Stimulated activated CD4-positive, alpha-beta T cell treated with anti-CD3 and anti-CD28 coated beads, Interleukin-12 subunit alpha, Interleukin-12 subunit beta, amount 100 ng/mL, for 4 hours (primary cell): Measurements from ENCODE around the gene USP38.
A peak's percentile ranks its signal among the peaks of the same experiment; 100 is the strongest.
"Not testable (repeated sequence)": the region's sequence is repeated elsewhere in the genome, so short reads cannot be mapped to it uniquely, and the experiment has no call there.

Source experiments
- DNase-seq: peaks from one replicate; pipeline ENCODE4 v3.0.0-alpha.2; 2020

USP38 gene, protein sequence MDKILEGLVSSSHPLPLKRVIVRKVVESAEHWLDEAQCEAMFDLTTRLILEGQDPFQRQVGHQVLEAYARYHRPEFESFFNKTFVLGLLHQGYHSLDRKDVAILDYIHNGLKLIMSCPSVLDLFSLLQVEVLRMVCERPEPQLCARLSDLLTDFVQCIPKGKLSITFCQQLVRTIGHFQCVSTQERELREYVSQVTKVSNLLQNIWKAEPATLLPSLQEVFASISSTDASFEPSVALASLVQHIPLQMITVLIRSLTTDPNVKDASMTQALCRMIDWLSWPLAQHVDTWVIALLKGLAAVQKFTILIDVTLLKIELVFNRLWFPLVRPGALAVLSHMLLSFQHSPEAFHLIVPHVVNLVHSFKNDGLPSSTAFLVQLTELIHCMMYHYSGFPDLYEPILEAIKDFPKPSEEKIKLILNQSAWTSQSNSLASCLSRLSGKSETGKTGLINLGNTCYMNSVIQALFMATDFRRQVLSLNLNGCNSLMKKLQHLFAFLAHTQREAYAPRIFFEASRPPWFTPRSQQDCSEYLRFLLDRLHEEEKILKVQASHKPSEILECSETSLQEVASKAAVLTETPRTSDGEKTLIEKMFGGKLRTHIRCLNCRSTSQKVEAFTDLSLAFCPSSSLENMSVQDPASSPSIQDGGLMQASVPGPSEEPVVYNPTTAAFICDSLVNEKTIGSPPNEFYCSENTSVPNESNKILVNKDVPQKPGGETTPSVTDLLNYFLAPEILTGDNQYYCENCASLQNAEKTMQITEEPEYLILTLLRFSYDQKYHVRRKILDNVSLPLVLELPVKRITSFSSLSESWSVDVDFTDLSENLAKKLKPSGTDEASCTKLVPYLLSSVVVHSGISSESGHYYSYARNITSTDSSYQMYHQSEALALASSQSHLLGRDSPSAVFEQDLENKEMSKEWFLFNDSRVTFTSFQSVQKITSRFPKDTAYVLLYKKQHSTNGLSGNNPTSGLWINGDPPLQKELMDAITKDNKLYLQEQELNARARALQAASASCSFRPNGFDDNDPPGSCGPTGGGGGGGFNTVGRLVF

DNA sequence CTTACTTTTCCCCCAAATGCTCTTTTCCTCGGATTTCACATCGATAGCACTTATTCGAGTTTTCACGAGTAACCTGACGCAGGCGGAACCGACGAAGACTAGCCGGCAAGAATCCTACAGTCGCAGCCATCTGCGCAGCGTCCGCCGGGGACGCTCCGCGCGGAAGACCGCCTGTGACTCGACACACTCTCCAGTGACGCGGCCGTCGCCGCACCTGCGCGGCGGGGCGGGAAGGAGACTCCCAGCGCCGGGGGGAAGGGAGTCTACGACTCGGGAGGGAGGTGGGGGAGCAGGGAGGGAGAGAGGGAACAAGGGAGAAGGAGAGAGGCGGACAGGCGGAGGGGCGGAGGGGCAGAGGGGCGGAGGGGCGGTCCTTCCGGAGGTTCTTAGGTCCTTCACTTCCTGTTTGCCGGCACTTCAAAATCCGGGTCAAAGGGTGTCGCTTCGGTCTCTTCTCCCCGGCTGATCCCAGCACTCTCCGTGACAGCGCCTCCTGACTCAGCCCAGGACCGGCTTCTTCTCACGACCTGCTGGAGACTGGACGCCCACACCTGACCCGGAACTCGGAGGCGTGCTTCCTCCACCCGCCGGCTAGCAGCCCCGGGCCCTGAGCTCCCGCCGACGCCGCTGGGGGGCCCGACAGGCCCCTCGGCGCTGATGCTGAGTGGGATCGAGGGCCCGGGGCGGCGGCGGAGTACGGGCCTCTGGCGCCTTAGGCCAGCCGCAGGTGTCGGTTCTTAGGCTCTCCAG lies at the start of gene USP38:
TSS of gene USP38 (plus strand) at position 415 of the 750 bp plus-strand sequence. CDS start 534 bp downstream, outside the sequence.
- peak; percentile 80 for DNase-seq

DNA sequence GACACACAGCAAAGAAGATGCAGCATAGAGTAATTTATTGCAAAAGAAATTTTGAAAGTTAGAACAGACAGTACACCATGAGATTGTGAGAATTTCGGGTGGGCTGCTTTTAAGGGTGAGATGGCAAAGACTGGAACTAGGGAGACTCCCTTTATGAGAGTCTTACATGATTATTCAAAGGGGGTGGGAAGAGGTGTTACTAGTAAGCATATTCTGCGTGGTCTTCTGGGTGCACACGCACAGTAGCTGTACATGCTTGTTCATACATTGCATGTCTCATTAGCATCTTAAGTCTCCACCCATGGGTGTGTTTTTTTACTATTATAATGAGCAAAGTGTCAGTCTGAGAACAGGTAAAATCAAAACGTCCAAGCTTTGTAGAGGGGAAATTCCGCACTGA lies 49.4 kb upstream of the USP38 start:
- DNase-seq = no peak

DNA sequence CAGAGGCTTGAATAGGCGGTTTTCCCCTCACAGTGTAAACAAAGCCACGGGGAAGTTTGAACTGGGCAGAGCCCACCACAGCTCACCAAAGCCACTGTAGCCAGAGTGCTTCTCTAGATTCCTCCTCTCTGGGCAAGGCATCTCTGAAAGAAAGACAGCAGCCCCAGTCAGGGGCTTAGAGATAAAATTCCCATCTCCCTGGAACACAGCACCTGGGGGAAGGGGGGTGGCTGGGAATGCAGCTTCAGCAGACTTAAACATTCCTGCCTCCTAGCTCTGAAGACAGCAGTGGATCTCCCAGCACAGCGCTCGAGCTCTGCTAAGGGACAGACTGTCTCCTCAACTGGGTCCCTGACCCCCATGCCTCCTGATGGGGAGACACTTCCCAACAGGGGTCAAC lies 44.0 kb upstream of the USP38 start:
- no peak for DNase-seq

DNA sequence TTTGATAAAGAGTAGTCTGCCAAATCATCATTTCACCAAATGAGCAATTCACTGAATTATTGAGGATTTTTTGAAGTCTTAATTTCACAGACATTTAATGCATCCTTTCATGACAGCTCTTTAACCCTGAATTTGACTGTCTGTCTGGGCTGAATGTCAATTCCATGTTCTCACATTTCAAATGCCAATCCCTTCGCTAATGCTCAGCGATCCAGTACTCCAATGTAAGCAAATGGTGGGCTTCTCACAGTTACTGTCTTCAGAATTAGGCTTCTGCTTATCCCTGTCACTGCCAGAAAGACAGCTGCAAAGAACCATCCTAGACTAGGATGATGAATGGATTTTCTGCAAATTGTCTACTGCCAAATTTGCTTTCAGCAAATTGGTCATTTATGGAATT lies 36.2 kb upstream of the USP38 start:
- DNase-seq = no peak

DNA sequence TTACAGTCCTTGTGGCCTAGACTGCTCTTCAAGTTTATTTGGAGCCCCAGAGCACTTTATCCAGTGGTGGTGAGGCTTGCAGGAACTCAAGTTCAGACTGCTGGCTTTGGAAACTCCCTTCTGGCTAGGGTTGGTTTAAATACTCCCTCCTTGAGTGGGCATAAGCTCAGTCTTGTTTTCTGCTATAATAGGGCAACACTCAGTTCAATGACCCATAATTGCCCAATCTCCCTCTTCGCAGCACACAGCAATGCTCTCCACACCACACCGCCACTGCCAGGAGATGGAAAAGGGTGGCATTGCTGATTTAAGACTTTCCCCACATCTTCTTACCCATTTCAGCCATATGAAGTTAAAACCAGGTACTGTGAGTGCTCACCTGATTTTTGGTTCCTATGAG lies 27.9 kb upstream of the USP38 start:
- DNase-seq = no peak

DNA sequence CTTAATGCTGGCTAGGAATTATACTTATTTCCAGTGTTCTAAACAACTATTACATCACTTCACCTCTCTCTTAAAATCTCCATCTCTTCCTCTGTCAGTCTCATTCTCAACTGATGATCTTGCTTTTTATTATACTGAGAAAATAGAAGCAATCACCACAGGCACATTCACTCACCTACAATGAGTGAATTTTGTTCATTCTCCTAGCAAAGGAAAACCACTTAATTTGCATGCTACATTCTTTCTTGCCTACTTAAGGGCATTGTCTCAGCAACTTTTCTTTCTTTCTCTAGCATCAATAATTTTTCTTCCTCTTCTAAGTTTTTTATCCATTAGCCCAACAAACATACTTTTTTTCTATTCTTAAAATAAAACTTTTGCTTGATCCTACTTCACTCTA lies 21.1 kb upstream of the USP38 start:
- DNase-seq = no peak

DNA sequence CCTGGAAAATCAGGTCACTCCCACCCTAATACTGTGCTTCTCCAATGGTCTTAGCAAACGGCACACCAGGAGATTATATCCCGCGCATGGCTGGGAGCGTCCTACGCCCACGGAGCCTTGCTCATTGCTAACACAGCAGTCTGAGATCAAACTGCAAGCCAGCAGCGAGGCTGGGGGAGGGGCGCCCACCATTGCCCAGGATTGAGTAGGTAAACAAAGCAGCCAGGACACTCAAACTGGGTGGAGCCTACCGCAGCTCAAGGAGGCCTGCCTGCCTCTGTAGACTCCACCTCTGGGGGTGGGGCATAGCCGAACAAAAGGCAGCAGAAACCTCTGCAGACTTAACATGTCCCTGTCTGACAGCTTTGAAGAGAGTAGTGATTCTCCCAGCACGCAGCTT lies 18.0 kb upstream of the USP38 start:
- not testable (repeated sequence) for DNase-seq

DNA sequence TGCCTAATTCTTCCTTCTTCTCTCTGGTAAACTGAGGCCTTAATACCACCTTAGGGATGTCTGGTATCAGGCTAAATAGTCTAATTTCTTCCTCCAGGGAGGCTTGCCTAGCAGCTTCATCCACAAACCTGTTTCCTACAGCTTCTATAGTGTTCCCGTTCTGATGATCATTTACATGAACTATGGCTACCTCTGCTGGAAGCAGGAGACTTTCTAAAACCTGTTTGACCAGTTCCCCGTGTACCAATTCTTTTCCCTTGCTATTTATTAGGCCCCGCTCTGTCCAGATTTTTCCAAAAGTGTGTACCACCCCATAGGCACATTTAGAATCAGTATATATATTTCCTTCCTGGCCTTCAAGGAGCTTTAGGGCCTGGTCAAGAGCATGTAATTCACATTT lies 5.8 kb upstream of the USP38 start:
- DNase-seq = no peak

DNA sequence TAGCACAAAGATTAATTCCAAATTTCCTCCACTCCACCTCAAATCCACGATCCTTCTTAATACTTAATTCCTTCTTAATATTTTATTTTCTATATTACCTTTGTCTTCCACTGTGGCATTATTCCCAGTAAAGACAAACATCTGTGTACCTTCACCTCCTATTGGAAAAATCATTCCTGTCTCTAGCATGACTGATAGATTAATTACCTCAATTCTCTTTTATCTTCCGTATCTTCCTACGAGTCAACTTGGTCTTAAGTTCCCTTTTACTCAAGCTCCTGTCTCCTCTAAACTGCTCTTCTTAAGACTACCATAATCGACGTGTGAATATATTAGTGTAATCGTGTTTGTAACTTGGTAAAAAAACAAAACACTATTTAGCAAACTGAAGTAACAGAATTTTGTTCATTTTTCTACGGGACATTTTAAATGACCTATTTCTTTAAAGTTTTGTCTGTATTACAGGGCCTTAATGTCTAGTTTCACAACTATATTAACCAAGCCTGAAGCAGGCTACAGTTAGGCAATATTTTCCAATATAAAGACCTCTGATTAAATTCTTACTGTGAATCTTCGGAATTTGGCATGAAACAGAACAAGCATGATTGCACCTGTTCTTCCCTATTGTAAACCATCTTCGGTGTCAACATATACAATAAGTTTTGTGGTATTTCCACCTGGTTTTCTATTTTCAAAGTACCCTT lies 1.1 kb upstream of the USP38 start:
- DNase-seq = no peak

DNA sequence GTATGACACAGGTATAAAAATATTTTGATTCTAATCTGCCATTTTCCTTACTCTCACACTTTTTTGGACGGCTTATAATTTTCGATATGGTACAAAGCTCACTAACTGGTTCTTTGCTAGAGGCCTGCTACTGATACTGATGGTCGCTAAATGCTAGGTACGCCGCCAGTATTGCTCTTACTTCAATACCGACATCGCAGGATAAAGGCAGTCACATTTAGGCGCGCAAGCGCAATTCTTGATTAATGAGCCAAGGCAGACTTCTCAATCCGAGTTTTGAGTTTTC lies 557 bp upstream of the USP38 start:
- no peak for DNase-seq

DNA sequence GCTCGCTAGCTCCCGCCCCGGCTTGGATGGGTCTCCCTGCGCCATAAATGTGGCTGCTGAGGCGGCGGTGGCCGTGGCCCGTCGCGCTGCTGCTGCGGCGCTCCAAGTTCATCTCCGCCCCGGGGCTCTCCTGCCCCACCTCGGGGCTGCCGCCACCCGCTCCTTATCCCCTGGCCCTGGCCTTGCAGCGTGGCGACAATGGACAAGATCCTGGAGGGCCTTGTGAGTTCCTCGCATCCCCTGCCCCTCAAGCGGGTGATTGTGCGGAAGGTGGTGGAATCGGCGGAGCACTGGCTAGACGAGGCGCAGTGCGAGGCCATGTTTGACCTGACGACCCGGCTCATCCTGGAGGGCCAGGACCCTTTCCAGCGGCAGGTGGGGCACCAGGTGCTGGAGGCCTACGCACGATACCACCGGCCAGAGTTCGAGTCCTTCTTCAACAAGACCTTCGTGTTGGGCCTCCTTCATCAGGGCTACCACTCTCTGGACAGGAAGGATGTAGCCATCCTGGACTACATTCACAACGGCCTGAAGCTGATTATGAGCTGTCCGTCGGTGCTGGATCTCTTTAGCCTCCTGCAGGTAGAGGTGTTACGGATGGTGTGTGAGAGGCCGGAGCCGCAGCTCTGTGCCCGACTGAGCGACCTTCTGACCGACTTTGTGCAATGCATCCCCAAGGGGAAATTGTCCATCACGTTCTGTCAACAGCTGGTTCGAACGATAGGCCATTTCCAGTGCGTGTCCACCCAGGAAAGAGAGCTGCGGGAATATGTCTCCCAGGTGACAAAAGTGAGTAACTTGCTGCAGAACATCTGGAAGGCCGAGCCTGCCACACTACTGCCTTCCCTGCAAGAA lies 763 bp downstream of the USP38 start:
- no peak for DNase-seq

DNA sequence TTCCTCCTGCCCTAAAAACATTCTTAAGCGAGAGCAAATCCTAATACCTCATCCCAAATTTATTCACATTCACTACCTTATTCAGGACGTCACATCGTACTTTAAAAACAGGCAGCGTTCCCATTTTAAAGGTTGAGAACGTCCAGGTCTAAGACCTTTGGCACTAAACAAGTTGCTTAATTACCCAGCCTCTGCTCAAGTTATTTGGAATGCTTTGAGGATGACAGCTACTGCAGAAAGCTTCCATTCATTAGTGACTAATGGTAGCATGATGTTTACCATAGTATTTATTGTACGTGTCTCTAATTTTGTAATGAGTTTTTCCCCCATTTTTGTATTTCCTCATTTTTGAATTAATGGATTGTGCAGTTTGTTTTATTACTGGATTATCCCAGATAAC lies 1.5 kb downstream of the USP38 start:
- no peak for DNase-seq

DNA sequence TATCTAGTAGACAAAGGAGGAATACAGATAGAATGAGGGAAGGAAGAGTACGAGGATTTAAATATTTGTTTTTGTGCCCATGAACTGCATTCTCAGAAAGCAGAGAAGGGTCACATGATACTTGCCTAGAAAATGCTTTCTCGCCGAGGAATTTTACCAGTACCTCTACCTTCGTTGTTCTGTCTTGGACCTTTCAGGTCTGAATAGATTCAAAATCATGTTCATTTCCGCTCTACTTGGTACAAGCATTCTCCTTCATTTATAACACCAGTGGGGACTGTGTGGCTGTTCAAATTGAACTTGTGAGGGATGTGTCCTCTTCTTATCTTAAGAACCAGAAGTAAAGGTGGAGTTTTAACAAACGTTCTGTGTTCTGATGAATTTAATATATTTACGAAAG lies 1.9 kb downstream of the USP38 start:
- DNase-seq = no peak

DNA sequence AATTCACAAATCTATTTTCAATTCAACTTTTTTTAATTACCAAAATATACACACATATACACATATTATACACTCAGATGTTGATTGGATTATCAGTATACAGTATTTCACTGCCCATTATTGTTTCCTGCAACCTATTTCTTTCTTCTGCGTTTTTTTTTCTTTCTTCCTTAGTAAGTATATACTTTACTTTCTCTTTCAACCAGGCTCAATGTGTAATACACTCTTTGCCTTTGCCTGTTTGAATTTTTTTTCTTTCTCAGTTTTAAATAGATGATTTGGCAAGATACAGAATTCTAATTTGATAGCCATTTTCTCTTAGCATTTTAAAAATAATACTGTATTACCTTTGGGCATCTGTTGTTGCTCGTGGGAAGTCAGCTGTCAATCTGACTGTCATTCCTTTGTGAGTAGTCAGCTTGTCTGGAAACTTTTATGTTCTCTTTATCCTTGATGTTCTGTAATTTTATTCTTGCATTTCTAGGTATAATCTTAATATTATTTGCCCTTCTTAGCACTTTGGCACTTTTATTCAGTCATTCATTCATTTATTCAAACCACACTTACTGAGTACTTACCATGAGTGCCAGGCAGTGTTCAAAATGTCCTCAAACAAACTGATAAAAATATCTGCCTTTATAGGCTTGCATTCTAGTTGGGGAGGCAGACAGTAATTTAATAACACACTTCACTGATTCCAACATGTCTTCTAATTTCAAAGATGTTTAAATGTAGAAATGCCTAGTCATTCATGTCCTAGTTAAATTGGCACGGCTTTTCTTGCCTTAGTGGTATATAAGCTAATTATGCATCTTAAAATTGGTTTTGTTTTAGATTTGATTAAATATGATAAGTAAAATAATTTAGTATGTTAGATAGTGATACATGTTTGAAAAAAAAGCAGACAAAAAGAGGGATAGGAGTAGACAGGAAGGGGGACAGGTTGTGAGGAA lies 3.7 kb downstream of the USP38 start:
- DNase-seq = no peak

DNA sequence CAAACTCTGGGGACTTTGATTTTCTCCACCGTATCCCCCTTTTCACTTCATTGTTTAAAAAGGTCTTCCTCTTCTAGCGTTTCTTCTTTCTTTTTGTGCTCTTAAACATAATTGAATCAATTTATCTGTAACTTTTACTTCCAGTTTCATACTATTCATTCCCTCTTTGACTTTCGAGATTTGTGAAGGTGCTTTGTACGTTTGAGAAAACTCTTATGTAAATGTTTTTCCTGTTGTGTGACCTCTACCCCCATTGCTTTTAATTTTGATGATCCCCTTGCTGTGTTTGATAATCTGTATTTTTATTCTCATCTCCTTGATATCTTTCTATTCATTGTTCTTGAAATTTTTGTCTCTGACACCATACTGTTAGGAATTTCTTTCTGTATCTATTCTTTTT lies 4.8 kb downstream of the USP38 start:
- DNase-seq = no peak

DNA sequence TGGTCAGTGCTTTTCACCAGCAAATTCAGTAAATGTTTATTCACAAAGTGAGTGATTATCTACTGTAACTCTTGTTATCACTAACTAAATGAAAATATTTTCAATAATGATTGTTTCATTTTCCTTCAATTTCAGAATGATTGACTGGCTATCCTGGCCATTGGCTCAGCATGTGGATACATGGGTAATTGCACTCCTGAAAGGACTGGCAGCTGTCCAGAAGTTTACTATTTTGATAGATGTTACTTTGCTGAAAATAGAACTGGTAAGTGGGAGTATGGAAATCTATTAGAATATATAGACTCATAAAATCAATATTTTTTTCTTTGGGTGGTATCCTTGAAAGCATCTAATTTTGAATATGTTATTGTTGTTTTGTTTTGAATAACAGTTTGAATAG lies 10.9 kb downstream of the USP38 start:
- no peak for DNase-seq

DNA sequence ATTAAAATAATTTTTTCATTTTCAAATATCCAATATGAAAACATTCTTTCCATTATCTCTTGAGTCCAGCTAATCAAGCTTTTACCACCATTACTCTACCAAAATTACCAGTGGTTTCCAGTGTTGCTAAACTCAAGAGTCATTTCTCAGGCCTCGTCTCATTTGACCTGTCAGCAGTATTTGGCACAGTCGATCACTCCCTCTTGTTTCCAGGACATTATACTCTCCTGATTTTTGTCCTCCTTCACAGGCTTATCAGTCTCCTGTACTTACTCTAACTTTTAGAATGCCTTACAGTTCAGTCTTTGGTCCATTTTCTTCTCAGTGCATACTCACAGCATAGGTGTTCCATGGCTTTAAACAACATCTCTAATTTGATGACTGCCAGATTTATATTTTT lies 11.6 kb downstream of the USP38 start:
- no peak for DNase-seq

DNA sequence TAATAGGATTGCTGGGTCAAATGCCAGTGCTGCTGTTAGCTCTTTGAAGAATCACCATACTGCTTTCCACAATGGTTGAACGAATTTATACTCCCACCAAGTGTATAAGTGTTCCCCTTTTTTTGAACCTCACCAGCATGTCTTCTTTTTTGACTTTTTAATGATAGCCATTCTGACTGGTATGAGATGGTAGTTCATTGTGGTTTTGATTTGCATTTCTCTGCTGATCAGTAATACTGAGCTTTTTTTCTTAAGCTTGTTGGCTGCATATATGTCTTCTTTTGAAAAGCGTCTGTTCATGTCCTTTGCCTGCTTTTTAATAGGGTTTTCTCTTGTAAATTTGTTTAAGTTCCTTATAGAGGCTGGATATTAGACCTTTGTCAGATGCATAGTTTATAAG lies 14.8 kb downstream of the USP38 start:
- no peak for DNase-seq

DNA sequence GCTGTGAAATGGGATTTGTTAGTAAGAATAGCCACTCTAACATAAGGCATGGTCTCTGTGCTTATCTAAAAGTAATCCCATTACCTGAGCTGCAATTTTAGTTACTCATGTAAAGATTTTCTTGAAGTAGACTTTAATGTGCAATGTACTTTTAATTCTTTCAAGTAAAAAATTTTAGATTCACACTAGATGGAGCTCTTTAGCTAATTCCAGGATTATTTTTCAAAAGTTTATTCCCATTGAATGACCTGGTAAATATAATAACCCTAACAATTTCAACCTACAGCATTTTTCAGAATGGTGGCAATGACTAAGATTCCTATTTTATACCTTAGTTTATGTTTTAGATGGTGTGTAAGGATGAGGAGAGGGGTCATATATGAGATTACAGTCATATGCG lies 18.1 kb downstream of the USP38 start:
- no peak for DNase-seq

DNA sequence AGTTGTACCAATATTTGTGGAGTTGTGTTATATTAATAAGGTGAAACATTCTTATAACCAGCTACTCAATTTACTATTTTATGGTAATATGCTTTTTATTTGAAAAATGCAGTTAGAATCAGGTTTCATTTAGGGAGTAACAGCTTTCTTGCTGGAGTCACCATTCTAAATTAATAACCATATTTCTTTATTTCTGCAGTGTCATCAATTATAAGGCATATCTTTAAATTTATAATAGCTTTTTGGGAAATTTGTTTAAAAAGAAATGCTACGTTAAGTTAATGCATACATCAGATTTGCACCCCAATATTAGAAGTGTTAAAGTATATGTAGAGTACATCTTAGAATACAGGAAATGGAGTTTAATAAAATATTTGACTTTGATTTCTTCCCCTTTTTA lies 18.9 kb downstream of the USP38 start:
- no peak for DNase-seq

DNA sequence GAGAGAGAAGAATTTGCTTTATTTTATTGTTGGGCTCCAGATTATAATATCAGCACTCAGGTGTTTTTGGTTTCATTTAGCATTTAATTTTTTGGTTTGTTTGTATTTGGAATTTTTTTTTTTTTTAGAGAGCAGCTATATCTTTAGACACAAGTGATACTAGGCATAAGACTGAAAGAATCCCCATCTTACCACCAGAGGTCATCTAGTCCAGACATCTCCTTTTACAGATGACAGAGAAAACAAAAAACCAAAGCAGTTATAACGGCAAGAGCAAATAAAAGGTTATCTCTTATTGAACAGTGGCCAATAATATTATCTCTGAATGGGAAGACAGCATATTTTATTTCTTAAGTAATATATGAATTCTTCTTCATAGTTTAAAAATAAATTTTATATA lies 22.8 kb downstream of the USP38 start:
- DNase-seq = no peak
